CD4-positive, alpha-beta T cell (primary cell): ENCODE results near the gene NAV2. TPM values are rescaled to one million over a fixed set of nuclear protein-coding genes. Genes with fewer than 3 reads are reported as not detected.

Experiments
- ATAC-seq: fragments of 200-7000 bp; cut with Tn5 transposase; one replicate; pipeline ENCODE4 v1.10.0; 2022; ENCODE audit warnings: mild to moderate bottlenecking; ENCODE audit not compliant: poor library complexity
- CTCF ChIA-PET: fragments of 350-600 bp; sonication (Branson Sonifier 250); formaldehyde crosslinking; loops from one replicate; lab custom pipeline; 2021; ENCODE audit warnings: antibody characterized with exemption, inconsistent platforms; lab: Charles Lee
- POLR2A ChIA-PET: fragments of 350-600 bp; sonication (Branson Sonifier 250); formaldehyde crosslinking; loops from one replicate; lab custom pipeline; 2021; ENCODE audit warnings: antibody characterized with exemption, inconsistent platforms; lab: Charles Lee
- DNase-seq, 14 experiments: peaks; one replicate each; pipeline ENCODE4 v3.0.0-alpha.2; 2013 to 2020; ENCODE audit warnings: mixed read lengths in 2 of 14
- H3K27ac ChIP-seq, 2 donors: one replicate each; pipeline versions ENCODE4 v1.5.1 to v1.7.0; 2013; ENCODE audit warnings: low read length in 2 of 2, low read depth in 1 of 2, mild to moderate bottlenecking in 1 of 2
- H3K27me3 ChIP-seq, 2 experiments: 1 replicate in 1 of 2; 2 replicates in 1 of 2; pipeline versions ENCODE4 v1.6.1 to v1.7.0; 2013; ENCODE audit warnings: low read length in 2 of 2, control low read depth in 1 of 2, mild to moderate bottlenecking in 1 of 2, moderate library complexity in 1 of 2; ENCODE audit not compliant: insufficient read depth in 2 of 2, control insufficient read depth in 1 of 2
- H3K36me3 ChIP-seq: one replicate; pipeline ENCODE4 v1.6.1; 2013; ENCODE audit warnings: low read length, control low read depth; ENCODE audit not compliant: insufficient read depth
- H3K4me1 ChIP-seq: one replicate; pipeline ENCODE4 v1.6.1; 2013; ENCODE audit warnings: low read length, control low read depth; ENCODE audit not compliant: insufficient read depth
- H3K4me3 ChIP-seq: one replicate; pipeline ENCODE4 v1.5.1; 2013; ENCODE audit warnings: mild to moderate bottlenecking, low read length, moderate library complexity
- H3K9me3 ChIP-seq, 2 experiments: 1 replicate in 1 of 2; 2 replicates in 1 of 2; pipeline versions ENCODE4 v1.6.1 to v1.7.0; 2013; ENCODE audit warnings: low read length in 2 of 2, mild to moderate bottlenecking in 2 of 2, control low read depth in 1 of 2, moderate library complexity in 1 of 2; ENCODE audit not compliant: control insufficient read depth in 1 of 2, insufficient read depth in 1 of 2
- H3K27ac Mint-ChIP-seq: one replicate; pipeline ENCODE4 v1.8.0; 2020; ENCODE audit warnings: mixed read lengths
- H3K27me3 Mint-ChIP-seq: one replicate; pipeline ENCODE4 v1.8.0; 2021; ENCODE audit warnings: mixed read lengths
- H3K36me3 Mint-ChIP-seq: one replicate; pipeline ENCODE4 v1.8.0; 2021; ENCODE audit warnings: low read depth, mixed read lengths
- H3K4me1 Mint-ChIP-seq: one replicate; pipeline ENCODE4 v1.8.0; 2021; ENCODE audit warnings: low read depth, mixed read lengths
- H3K4me3 Mint-ChIP-seq: one replicate; pipeline ENCODE4 v1.8.0; 2020; ENCODE audit warnings: mild to moderate bottlenecking, mixed read lengths
- H3K9me3 Mint-ChIP-seq: one replicate; pipeline ENCODE4 v1.8.0; 2020; ENCODE audit warnings: mixed read lengths
- intact Hi-C, 2 experiments: fragments of 100-400 bp; cut with DNase I in 1 of 2; cut with micrococcal nuclease in 1 of 2; formaldehyde crosslinking; loops; one replicate each; pipeline versions ENCODE4 v1.15.1 to v1.9.0; 2023 to 2025; cut with DNase I, micrococcal nuclease
- total RNA-seq, 174 experiments: library from RNA in 2 of 174; stranded (reverse) in 2 of 174; gene quantifications; one replicate each; pipeline ENCODE4 v1.2.3 and lab custom pipeline; 2021 to 2026
- TF ChIP-seq, protein P1 (sequence below): fragments of 200-600 bp; IDR thresholded peaks from one replicate; pipeline ENCODE4 v1.8.0; 2022; ENCODE audit warnings: antibody characterized with exemption, mild to moderate bottlenecking

The NAV2 gene
- total RNA-seq, 2 experiments from 2014 or later = 0.55 to 0.64 TPM

- Histone ChIP-seq H3K4me3 (no peak overlapping the region), H3K27ac (no peak overlapping the region), H3K4me1 (peaks cover 8% of the 10 kb centered on the region), H3K9me3 (no peaks in the 10 kb centered on the region), H3K36me3 (no peaks in the 10 kb centered on the region), H3K27me3 (no peaks in the 10 kb centered on the region)
- ChIA-PET POLR2A (no interaction called here), CTCF (no interaction called here)
- ATAC-seq (no peak), DNase-seq (no peak)
- Mint-ChIP-seq H3K4me3 (no peak overlapping the region), H3K27ac (no peak overlapping the region), H3K4me1 (no peaks in the 10 kb centered on the region), H3K36me3 (no peaks in the 10 kb centered on the region), H3K9me3 (no peaks in the 10 kb centered on the region), H3K27me3 (peaks cover 16% of the 10 kb centered on the region)
- TF ChIP-seq, protein P1, sequence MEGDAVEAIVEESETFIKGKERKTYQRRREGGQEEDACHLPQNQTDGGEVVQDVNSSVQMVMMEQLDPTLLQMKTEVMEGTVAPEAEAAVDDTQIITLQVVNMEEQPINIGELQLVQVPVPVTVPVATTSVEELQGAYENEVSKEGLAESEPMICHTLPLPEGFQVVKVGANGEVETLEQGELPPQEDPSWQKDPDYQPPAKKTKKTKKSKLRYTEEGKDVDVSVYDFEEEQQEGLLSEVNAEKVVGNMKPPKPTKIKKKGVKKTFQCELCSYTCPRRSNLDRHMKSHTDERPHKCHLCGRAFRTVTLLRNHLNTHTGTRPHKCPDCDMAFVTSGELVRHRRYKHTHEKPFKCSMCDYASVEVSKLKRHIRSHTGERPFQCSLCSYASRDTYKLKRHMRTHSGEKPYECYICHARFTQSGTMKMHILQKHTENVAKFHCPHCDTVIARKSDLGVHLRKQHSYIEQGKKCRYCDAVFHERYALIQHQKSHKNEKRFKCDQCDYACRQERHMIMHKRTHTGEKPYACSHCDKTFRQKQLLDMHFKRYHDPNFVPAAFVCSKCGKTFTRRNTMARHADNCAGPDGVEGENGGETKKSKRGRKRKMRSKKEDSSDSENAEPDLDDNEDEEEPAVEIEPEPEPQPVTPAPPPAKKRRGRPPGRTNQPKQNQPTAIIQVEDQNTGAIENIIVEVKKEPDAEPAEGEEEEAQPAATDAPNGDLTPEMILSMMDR = no peak
- intact Hi-C loops = loop anchor here in 1 of 2 experiments (5.0 kb wide), 1 partner anchor 162 kb away; no protein-coding TSS in a partner anchor
Observed at GRCh38 chr11:20114588-20114987, 402.0 kb downstream of the NAV2 start.

DNA sequence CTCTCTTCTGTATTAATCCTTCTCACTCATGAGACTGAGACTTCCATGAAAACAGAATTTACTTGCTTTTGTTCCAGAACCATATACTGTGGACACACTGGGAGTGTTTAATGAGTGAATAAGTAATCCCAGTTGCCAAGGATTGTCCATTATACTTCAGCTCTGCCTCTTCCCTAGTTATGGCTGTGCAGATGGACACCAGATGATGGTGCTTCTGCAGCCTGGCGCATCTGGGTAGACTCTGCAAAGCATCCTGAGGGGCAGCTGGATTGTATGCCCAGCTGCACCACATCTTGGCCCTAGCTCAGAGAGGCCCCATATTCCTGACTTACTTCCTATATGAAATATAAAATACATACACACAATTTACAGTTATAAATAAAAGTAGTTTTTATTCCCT, 404.2 kb downstream of the NAV2 start:
- Mint-ChIP-seq H3K4me1 (no peaks in the 10 kb centered on the region), H3K36me3 (no peaks in the 10 kb centered on the region), H3K27ac (no peak overlapping the region), H3K9me3 (no peaks in the 10 kb centered on the region), H3K4me3 (no peak overlapping the region), H3K27me3 (peaks cover 39% of the 10 kb centered on the region)
- no peaks in the 10 kb centered on the region for H3K36me3 ChIP-seq
- ChIA-PET CTCF (no interaction called here), POLR2A (interaction anchor here (0.6 kb wide), 1 partner anchor 237 kb away, joined by 3 read pairs; no protein-coding TSS in a partner anchor)
- intact Hi-C loops = no loop called here
- peaks cover 3% of the 10 kb centered on the region for H3K4me1 ChIP-seq
- DNase-seq (no peak), ATAC-seq (no peak)
- no peak overlapping the region for H3K4me3 ChIP-seq
- no peak overlapping the region for H3K27ac ChIP-seq
- H3K9me3 ChIP-seq = no peaks in the 10 kb centered on the region
- no peaks in the 10 kb centered on the region for H3K27me3 ChIP-seq
- TF ChIP-seq, protein P1 = no peak

DNA sequence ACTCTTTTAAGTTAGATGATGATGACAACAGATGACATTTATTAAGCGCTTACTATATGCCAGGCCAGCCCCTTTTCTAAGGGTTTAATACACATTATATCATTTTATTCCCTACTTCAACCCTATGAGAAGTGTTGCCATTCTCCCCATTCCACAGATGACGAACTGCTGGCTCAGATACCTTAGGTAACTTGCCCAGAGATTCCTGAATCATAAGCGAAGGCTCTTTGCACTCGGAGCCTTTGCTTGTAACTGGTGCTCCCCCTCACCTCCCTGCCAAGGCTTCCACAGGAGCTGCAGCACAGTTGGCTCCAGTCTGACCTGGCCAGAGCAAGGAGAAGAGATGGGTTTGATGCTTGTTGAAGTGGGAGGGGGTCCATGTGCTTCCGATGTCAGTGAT, 404.7 kb downstream of the NAV2 start:
- TF ChIP-seq, protein P1 = no peak
- Mint-ChIP-seq H3K9me3 (no peaks in the 10 kb centered on the region), H3K36me3 (no peaks in the 10 kb centered on the region), H3K27ac (no peak overlapping the region), H3K4me1 (no peaks in the 10 kb centered on the region), H3K27me3 (peaks cover 43% of the 10 kb centered on the region), H3K4me3 (no peak overlapping the region)
- intact Hi-C loops = no loop called here
- ChIA-PET POLR2A (no interaction called here), CTCF (no interaction called here)
- H3K9me3 ChIP-seq = no peaks in the 10 kb centered on the region
- no peaks in the 10 kb centered on the region for H3K36me3 ChIP-seq
- DNase-seq (no peak), ATAC-seq (no peak)
- H3K27ac ChIP-seq = no peak overlapping the region
- no peak overlapping the region for H3K4me3 ChIP-seq
- H3K27me3 ChIP-seq = no peaks in the 10 kb centered on the region
- H3K4me1 ChIP-seq = peaks cover 3% of the 10 kb centered on the region
